K562 (cell line): ENCODE results near the gene PLAAT5. TPM values are rescaled to one million over a fixed set of nuclear protein-coding genes. Genes with fewer than 3 reads are reported as not detected.
A peak's percentile ranks its signal among the peaks of the same experiment; 100 is the strongest.

Experiments used
- ARID1B ChIP-seq: fragments of 450-650 bp; IDR thresholded peaks from 2 replicates; pipeline ENCODE4 v1.6.1; 2016; ENCODE audit warnings: antibody characterized with exemption, mild to moderate bottlenecking, inconsistent platforms
- CBX1 ChIP-seq: sonication (generic); IDR thresholded peaks from 2 replicates; pipeline ENCODE4 v1.6.1; 2016; ENCODE audit warnings: antibody characterized with exemption, low read depth, mild to moderate bottlenecking
- COPS2 ChIP-seq: fragments of 450-650 bp; conservative IDR thresholded peaks from 2 replicates; pipeline ENCODE4 v1.6.1; 2016; ENCODE audit warnings: mild to moderate bottlenecking, moderate library complexity
- DACH1 ChIP-seq: fragments of 450-650 bp; IDR thresholded peaks from 2 replicates; pipeline ENCODE4 v1.6.1; 2018; ENCODE audit not compliant: partially characterized antibody
- FIP1L1 ChIP-seq: fragments of 200-400 bp; formaldehyde crosslinking; IDR thresholded peaks from 2 replicates; pipeline ENCODE4 v1.6.1; 2018; ENCODE audit warnings: mild to moderate bottlenecking, low read depth, low read length; ENCODE audit not compliant: poor library complexity, severe bottlenecking
- FOXK1 ChIP-seq: sonication (generic); formaldehyde crosslinking; IDR thresholded peaks from 2 replicates; pipeline ENCODE4 v1.8.0; 2022; ENCODE audit warnings: missing genetic modification reagents, mild to moderate bottlenecking, borderline replicate concordance
- GTF2F1 ChIP-seq: IDR thresholded peaks from 2 replicates; pipeline ENCODE4 v1.6.1; 2011; ENCODE audit warnings: low read depth, low read length, improper control_type of control experiment
- HMG20B ChIP-seq: fragments of 250-450 bp; sonication (Bioruptor Pico); IDR thresholded peaks from 2 replicates; pipeline ENCODE4 v1.5.0; 2021; ENCODE audit warnings: mild to moderate bottlenecking
- NR2C1 ChIP-seq, 2 experiments: fragments of 450-650 bp; IDR thresholded peaks; 2 replicates each; pipeline ENCODE4 v1.6.1; 2017; ENCODE audit warnings: mild to moderate bottlenecking in 2 of 2, antibody characterized with exemption in 1 of 2, inconsistent platforms in 1 of 2, missing compliant biosample characterization in 1 of 2, missing genetic modification characterization in 1 of 2
- RBM14 ChIP-seq: fragments of 200-400 bp; formaldehyde crosslinking; IDR thresholded peaks from 2 replicates; pipeline ENCODE4 v1.6.1; 2018; ENCODE audit warnings: low read depth, mild to moderate bottlenecking, low read length, moderate library complexity, borderline replicate concordance; ENCODE audit not compliant: insufficient read depth
- RBM17 ChIP-seq: fragments of 200-400 bp; formaldehyde crosslinking; IDR thresholded peaks from 2 replicates; pipeline ENCODE4 v1.6.1; 2017; ENCODE audit warnings: low read depth, mild to moderate bottlenecking, low read length, borderline replicate concordance
- SIN3B ChIP-seq: fragments of 450-650 bp; IDR thresholded peaks from 2 replicates; pipeline ENCODE4 v1.6.1; 2017; ENCODE audit warnings: low read depth, mild to moderate bottlenecking, moderate library complexity
- SMAD2 ChIP-seq: fragments of 150-350 bp; IDR thresholded peaks from 2 replicates; pipeline ENCODE4 v1.6.1; 2014; ENCODE audit warnings: low read depth, mild to moderate bottlenecking, low read length
- SP1 ChIP-seq: sonication (generic); formaldehyde crosslinking; IDR thresholded peaks from 2 replicates; pipeline ENCODE4 v1.8.1; 2022; ENCODE audit warnings: mild to moderate bottlenecking, missing genetic modification reagents
- SUPT5H ChIP-seq: fragments of 450-650 bp; IDR thresholded peaks from 2 replicates; pipeline ENCODE4 v1.6.1; 2016
- TBL1XR1 ChIP-seq, 2 experiments: IDR thresholded peaks; 2 replicates each; pipeline ENCODE4 v1.6.1; 2012; ENCODE audit warnings: improper control_type of control experiment in 2 of 2, low read length in 2 of 2, mild to moderate bottlenecking in 1 of 2
- ZFX ChIP-seq: sonication (generic); formaldehyde crosslinking; IDR thresholded peaks from 2 replicates; pipeline ENCODE4 v1.8.0; 2022; ENCODE audit warnings: mild to moderate bottlenecking, missing genetic modification reagents, moderate library complexity
- ZNF282 ChIP-seq: sonication (generic); formaldehyde crosslinking; IDR thresholded peaks from 2 replicates; pipeline ENCODE4 v1.8.1; 2023; ENCODE audit warnings: missing genetic modification reagents
- ZNF584 ChIP-seq: fragments of 200-800 bp; sonication (Bioruptor generic); IDR thresholded peaks from 2 replicates; pipeline ENCODE4 v1.6.1; 2016; ENCODE audit warnings: low read depth, mild to moderate bottlenecking, missing genetic modification characterization, missing compliant biosample characterization
- polyA plus RNA-seq, 8 experiments: library from polyadenylated mRNA; depleted of rRNA in 4 of 8; stranded (reverse) in 5 of 8; unstranded in 3 of 8; fragments of >200 nt; fragmentation: Nextera tagmentation in 2 of 8; fragmentation: Illumina TruSeq in 1 of 8; extraction: Ambion mirVana in 2 of 8; extraction: Trizol in 1 of 8; gene quantifications; 2 replicates each; pipeline versions ENCODE4 v1.2.1 to v1.2.3, GENCODE V29; 2011 to 2014; ENCODE audit warnings: inconsistent platforms in 1 of 8, missing spikeins in 1 of 8
- total RNA-seq, 7 experiments: library from RNA; depleted of rRNA in 6 of 7; stranded (reverse); fragments of >200 nt in 6 of 7; fragmentation: Illumina TruSeq in 2 of 7; extraction: Trizol in 2 of 7; gene quantifications; 2 replicates each; pipeline versions ENCODE4 v1.2.1 to v1.2.3, GENCODE V29; 2011 to 2021; ENCODE audit warnings: low replicate concordance in 1 of 7
- TF ChIP-seq, protein P1 (sequence below), 3 experiments: fragments of 200-800 bp in 1 of 3; fragments of 250-450 bp in 1 of 3; fragments of 450-650 bp in 1 of 3; sonication (Bioruptor Pico) in 1 of 3; sonication (Bioruptor generic) in 1 of 3; formaldehyde crosslinking in 1 of 3; IDR thresholded peaks; 2 replicates each; pipeline versions ENCODE4 v1.6.1 to v1.8.0; 2016 to 2022; ENCODE audit warnings: mild to moderate bottlenecking in 2 of 3, missing genetic modification characterization in 2 of 3, missing compliant biosample characterization in 1 of 3, moderate library complexity in 1 of 3
- TF ChIP-seq, protein P2 (sequence below): fragments of 250-450 bp; sonication (Bioruptor Pico); IDR thresholded peaks from 2 replicates; pipeline ENCODE4 v1.4.0; 2020
- TF ChIP-seq, protein P3 (sequence below): sonication (generic); formaldehyde crosslinking; IDR thresholded peaks from 2 replicates; pipeline ENCODE4 v1.8.0; 2022; ENCODE audit warnings: mild to moderate bottlenecking, missing genetic modification reagents
- TF ChIP-seq, protein P4 (sequence below): fragments of 450-650 bp; formaldehyde crosslinking; IDR thresholded peaks from 2 replicates; pipeline ENCODE4 v1.4.0; 2020; ENCODE audit warnings: mild to moderate bottlenecking

The PLAAT5 gene
- total and polyA plus RNA-seq, 9 of the 15 experiments (the other 6 are each of a cell fraction or from before 2014, with no cell fraction given) = not detected

DNA sequence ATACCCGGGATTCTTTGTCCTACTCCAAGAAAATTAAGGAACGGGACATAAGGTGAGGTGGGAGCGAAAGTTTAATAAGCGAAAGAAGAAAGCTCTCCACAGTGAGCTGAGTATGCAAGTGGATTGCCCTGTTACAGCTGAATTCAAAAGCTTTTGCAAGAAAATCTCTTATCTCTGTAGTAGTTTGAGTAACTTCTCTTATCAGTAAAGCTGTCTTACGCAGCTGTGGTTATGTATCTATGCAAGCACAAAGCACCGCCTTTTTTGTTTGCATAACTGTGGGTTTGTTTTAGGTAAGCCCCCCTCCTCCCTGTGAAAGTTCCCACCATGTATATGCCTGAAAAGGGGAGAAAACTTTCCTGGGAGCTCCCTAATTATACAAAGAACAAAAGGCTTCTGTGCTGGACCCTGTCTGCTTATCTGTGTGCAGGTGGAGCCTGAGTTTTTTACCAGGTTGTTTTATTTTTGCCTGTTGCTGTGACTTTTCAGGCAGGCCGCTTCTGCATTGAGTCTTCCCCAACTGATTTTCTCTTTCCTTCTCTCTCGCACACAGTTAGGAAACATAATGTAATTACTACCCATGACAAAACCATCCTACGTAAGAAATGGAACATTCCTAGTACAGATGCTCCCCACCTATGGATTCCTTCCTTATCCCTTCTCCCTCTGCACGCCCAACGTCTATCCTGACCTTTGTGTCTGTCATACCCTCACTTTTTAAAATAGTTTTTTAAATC is 837 bp upstream of the PLAAT5 start (continued):
- TF ChIP-seq, protein P1, sequence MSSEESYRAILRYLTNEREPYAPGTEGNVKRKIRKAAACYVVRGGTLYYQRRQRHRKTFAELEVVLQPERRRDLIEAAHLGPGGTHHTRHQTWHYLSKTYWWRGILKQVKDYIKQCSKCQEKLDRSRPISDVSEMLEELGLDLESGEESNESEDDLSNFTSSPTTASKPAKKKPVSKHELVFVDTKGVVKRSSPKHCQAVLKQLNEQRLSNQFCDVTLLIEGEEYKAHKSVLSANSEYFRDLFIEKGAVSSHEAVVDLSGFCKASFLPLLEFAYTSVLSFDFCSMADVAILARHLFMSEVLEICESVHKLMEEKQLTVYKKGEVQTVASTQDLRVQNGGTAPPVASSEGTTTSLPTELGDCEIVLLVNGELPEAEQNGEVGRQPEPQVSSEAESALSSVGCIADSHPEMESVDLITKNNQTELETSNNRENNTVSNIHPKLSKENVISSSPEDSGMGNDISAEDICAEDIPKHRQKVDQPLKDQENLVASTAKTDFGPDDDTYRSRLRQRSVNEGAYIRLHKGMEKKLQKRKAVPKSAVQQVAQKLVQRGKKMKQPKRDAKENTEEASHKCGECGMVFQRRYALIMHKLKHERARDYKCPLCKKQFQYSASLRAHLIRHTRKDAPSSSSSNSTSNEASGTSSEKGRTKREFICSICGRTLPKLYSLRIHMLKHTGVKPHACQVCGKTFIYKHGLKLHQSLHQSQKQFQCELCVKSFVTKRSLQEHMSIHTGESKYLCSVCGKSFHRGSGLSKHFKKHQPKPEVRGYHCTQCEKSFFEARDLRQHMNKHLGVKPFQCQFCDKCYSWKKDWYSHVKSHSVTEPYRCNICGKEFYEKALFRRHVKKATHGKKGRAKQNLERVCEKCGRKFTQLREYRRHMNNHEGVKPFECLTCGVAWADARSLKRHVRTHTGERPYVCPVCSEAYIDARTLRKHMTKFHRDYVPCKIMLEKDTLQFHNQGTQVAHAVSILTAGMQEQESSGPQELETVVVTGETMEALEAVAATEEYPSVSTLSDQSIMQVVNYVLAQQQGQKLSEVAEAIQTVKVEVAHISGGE (CRISPR knock-in tag; IDR thresholded peaks at IDR 0.05) = no peak
- TF ChIP-seq SIN3B (no peak), ARID1B (peak; percentile 90), SMAD2 (no peak), SP1 (CRISPR knock-in tag) (no peak), RBM14 (no peak), HMG20B (CRISPR knock-in tag) (no peak), CBX1 (no peak), SUPT5H (no peak), ZNF282 (CRISPR knock-in tag) (no peak), DACH1 (no peak), ZFX (CRISPR knock-in tag) (no peak), RBM17 (no peak), GTF2F1 (no peak), FOXK1 (CRISPR knock-in tag) (no peak), TBL1XR1 (IDR thresholded peaks at IDR 0.05; ENCODE audit: low read length in 2 of 2) (peak in 1 of 2 experiments; percentile 47; a peak in 1 of 4 replicates), FIP1L1 (no peak), ZNF584 (no peak), NR2C1 (IDR thresholded peaks at IDR 0.05) (no peak), NR2C1 (tag; IDR thresholded peaks at IDR 0.05) (no peak), COPS2 (no peak)
- TF ChIP-seq, protein P2, sequence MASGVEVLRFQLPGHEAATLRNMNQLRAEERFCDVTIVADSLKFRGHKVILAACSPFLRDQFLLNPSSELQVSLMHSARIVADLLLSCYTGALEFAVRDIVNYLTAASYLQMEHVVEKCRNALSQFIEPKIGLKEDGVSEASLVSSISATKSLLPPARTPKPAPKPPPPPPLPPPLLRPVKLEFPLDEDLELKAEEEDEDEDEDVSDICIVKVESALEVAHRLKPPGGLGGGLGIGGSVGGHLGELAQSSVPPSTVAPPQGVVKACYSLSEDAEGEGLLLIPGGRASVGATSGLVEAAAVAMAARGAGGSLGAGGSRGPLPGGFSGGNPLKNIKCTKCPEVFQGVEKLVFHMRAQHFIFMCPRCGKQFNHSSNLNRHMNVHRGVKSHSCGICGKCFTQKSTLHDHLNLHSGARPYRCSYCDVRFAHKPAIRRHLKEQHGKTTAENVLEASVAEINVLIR = peak; percentile 64
- TF ChIP-seq, protein P3, sequence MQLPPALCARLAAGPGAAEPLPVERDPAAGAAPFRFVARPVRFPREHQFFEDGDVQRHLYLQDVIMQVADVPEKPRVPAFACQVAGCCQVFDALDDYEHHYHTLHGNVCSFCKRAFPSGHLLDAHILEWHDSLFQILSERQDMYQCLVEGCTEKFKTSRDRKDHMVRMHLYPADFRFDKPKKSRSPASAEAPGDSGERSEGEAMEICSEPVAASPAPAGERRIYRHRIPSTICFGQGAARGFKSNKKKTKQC (CRISPR knock-in tag) = no peak
- TF ChIP-seq, protein P4, sequence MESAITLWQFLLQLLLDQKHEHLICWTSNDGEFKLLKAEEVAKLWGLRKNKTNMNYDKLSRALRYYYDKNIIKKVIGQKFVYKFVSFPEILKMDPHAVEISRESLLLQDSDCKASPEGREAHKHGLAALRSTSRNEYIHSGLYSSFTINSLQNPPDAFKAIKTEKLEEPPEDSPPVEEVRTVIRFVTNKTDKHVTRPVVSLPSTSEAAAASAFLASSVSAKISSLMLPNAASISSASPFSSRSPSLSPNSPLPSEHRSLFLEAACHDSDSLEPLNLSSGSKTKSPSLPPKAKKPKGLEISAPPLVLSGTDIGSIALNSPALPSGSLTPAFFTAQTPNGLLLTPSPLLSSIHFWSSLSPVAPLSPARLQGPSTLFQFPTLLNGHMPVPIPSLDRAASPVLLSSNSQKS (CRISPR knock-in tag) = no peak
